WTC11 (cell line): Measurements from ENCODE around the gene TDRD10. TPM values are rescaled to one million over a fixed set of nuclear protein-coding genes. Genes with fewer than 3 reads are reported as not detected.

Experiments used
- CDX4 ChIP-seq: fragments of 250-450 bp; sonication (Bioruptor Pico); IDR thresholded peaks from 2 replicates; pipeline ENCODE4 v1.9.0; 2021; ENCODE audit warnings: moderate library complexity, mild to moderate bottlenecking, inconsistent platforms, borderline replicate concordance
- ELF4 ChIP-seq: sonication (generic); formaldehyde crosslinking; IDR thresholded peaks from 2 replicates; pipeline ENCODE4 v1.8.1; 2022; ENCODE audit warnings: low read depth, mild to moderate bottlenecking, moderate library complexity, missing genetic modification reagents
- ESRRA ChIP-seq: sonication (generic); formaldehyde crosslinking; IDR thresholded peaks from 2 replicates; pipeline ENCODE4 v1.8.1; 2022; ENCODE audit warnings: mild to moderate bottlenecking, missing genetic modification reagents, borderline replicate concordance
- FOXP1 ChIP-seq: sonication (generic); formaldehyde crosslinking; IDR thresholded peaks from 2 replicates; pipeline ENCODE4 v1.8.0; 2022; ENCODE audit warnings: missing genetic modification reagents, mild to moderate bottlenecking, moderate library complexity, borderline replicate concordance
- FOXP4 ChIP-seq: sonication (generic); formaldehyde crosslinking; IDR thresholded peaks from 2 replicates; pipeline ENCODE4 v1.8.0; 2022; ENCODE audit warnings: mild to moderate bottlenecking, missing genetic modification reagents
- GABPB1 ChIP-seq: sonication (generic); formaldehyde crosslinking; IDR thresholded peaks from 2 replicates; pipeline ENCODE4 v1.8.1; 2023; ENCODE audit warnings: mild to moderate bottlenecking, missing genetic modification reagents
- GRHL2 ChIP-seq: fragments of 250-450 bp; sonication (Bioruptor Pico); IDR thresholded peaks from 2 replicates; pipeline ENCODE4 v1.8.0; 2022; ENCODE audit warnings: mild to moderate bottlenecking, moderate library complexity; ENCODE audit not compliant: insufficient replicate concordance, severe bottlenecking
- GTF2I ChIP-seq: fragments of 250-450 bp; sonication (Bioruptor Pico); conservative IDR thresholded peaks from 2 replicates; pipeline ENCODE4 v1.4.0; 2021; ENCODE audit warnings: mild to moderate bottlenecking
- HMGA2 ChIP-seq: fragments of 250-450 bp; sonication (Bioruptor Pico); IDR thresholded peaks from 2 replicates; pipeline ENCODE4 v1.4.0; 2021; ENCODE audit warnings: mild to moderate bottlenecking, moderate library complexity
- IRF1 ChIP-seq: sonication (generic); formaldehyde crosslinking; IDR thresholded peaks from 2 replicates; pipeline ENCODE4 v1.8.0; 2023; ENCODE audit warnings: missing genetic modification reagents
- KAT7 ChIP-seq: sonication (generic); formaldehyde crosslinking; IDR thresholded peaks from 2 replicates; pipeline ENCODE4 v1.8.1; 2023; ENCODE audit warnings: missing genetic modification reagents, mild to moderate bottlenecking, borderline replicate concordance
- MAX ChIP-seq: sonication (generic); formaldehyde crosslinking; IDR thresholded peaks from 2 replicates; pipeline ENCODE4 v1.8.0; 2022; ENCODE audit warnings: mild to moderate bottlenecking, missing genetic modification reagents
- MXD4 ChIP-seq: fragments of 250-450 bp; sonication (Bioruptor Pico); IDR thresholded peaks from 2 replicates; pipeline ENCODE4 v1.8.0; 2021; ENCODE audit warnings: mild to moderate bottlenecking, moderate library complexity, borderline replicate concordance
- NFE2L1 ChIP-seq: sonication (generic); formaldehyde crosslinking; IDR thresholded peaks from 2 replicates; pipeline ENCODE4 v1.8.1; 2023; ENCODE audit warnings: missing genetic modification reagents
- NR1H2 ChIP-seq: sonication (generic); formaldehyde crosslinking; IDR thresholded peaks from 2 replicates; pipeline ENCODE4 v1.9.0; 2021; ENCODE audit warnings: mild to moderate bottlenecking, moderate library complexity, missing genetic modification reagents
- NR3C1 ChIP-seq: sonication (generic); formaldehyde crosslinking; conservative IDR thresholded peaks from 2 replicates; pipeline ENCODE4 v1.8.1; 2023; ENCODE audit warnings: low read depth, mild to moderate bottlenecking, missing genetic modification reagents
- SOX15 ChIP-seq: fragments of 250-450 bp; sonication (Bioruptor Pico); IDR thresholded peaks from 2 replicates; pipeline ENCODE4 v1.9.0; 2021; ENCODE audit warnings: mild to moderate bottlenecking
- TEAD4 ChIP-seq: sonication (generic); formaldehyde crosslinking; IDR thresholded peaks from 2 replicates; pipeline ENCODE4 v1.8.0; 2022; ENCODE audit warnings: mild to moderate bottlenecking, missing genetic modification reagents
- TP53 ChIP-seq: sonication (generic); formaldehyde crosslinking; IDR thresholded peaks from 2 replicates; pipeline ENCODE4 v1.8.1; 2023; ENCODE audit warnings: mild to moderate bottlenecking, missing genetic modification reagents
- ZBTB43 ChIP-seq: sonication (generic); formaldehyde crosslinking; IDR thresholded peaks from 2 replicates; pipeline ENCODE4 v1.8.1; 2023; ENCODE audit warnings: mild to moderate bottlenecking, missing genetic modification reagents
- ZNF121 ChIP-seq: sonication (generic); formaldehyde crosslinking; IDR thresholded peaks from 2 replicates; pipeline ENCODE4 v1.8.0; 2023; ENCODE audit warnings: missing genetic modification reagents
- ZNF317 ChIP-seq: sonication (generic); formaldehyde crosslinking; IDR thresholded peaks from 2 replicates; pipeline ENCODE4 v1.8.1; 2023; ENCODE audit warnings: low read depth, mild to moderate bottlenecking, moderate library complexity, missing genetic modification reagents, borderline replicate concordance
- ZNF396 ChIP-seq: fragments of 250-450 bp; sonication (Bioruptor Pico); IDR thresholded peaks from 2 replicates; pipeline ENCODE4 v1.8.0; 2021; ENCODE audit warnings: mild to moderate bottlenecking, moderate library complexity, borderline replicate concordance
- ZNF425 ChIP-seq: fragments of 250-450 bp; sonication (Bioruptor Pico); conservative IDR thresholded peaks from 2 replicates; pipeline ENCODE4 v1.9.0; 2021; ENCODE audit warnings: mild to moderate bottlenecking
- ZNF671 ChIP-seq: fragments of 250-450 bp; sonication (Bioruptor Pico); IDR thresholded peaks from 2 replicates; pipeline ENCODE4 v1.8.0; 2021; ENCODE audit warnings: mild to moderate bottlenecking
- total RNA-seq: library from RNA; stranded (reverse); gene quantifications from 3 replicates; pipeline ENCODE4 v1.2.3, GENCODE V29; 2021
- TF ChIP-seq, protein P1 (sequence below): sonication (generic); formaldehyde crosslinking; IDR thresholded peaks from 2 replicates; pipeline ENCODE4 v1.8.1; 2023; ENCODE audit warnings: mild to moderate bottlenecking, missing genetic modification reagents, borderline replicate concordance
- TF ChIP-seq, protein P2 (sequence below): fragments of 250-450 bp; sonication (Bioruptor Pico); IDR thresholded peaks from 2 replicates; pipeline ENCODE4 v1.8.0; 2021; ENCODE audit warnings: mild to moderate bottlenecking

Gene TDRD10
- total RNA-seq, 1 experiment from 2014 or later = 0.09 TPM

- TF ChIP-seq ZBTB43 (CRISPR knock-in tag) (peak; percentile 98), GRHL2 (CRISPR knock-in tag) (no peak), ZNF121 (CRISPR knock-in tag) (peak; percentile 24; the same call in 1 of the 2 replicates), GTF2I (no peak), ZNF671 (CRISPR knock-in tag) (no peak), IRF1 (peak; percentile 27; the same call in 1 of the 2 replicates), ELF4 (peak; percentile 94), ZNF317 (peak; percentile 56; the same call in 1 of the 2 replicates), FOXP1 (CRISPR knock-in tag) (peak; percentile 98), KAT7 (CRISPR knock-in tag) (peak; percentile 47; the same call in 1 of the 2 replicates), ZNF396 (CRISPR knock-in tag) (no peak), SOX15 (CRISPR knock-in tag) (no peak), ESRRA (peak; percentile 36), NR1H2 (CRISPR knock-in tag) (peak; percentile 51; the same call in 1 of the 2 replicates), FOXP4 (CRISPR knock-in tag) (peak; percentile 94; the same call in 1 of the 2 replicates), NFE2L1 (CRISPR knock-in tag) (peak; percentile 91), NR3C1 (no peak), HMGA2 (no peak), TP53 (CRISPR knock-in tag) (peak; percentile 96), ZNF425 (no peak), MAX (CRISPR knock-in tag) (peak; percentile 99), GABPB1 (CRISPR knock-in tag) (no peak), CDX4 (no peak), MXD4 (no peak), TEAD4 (CRISPR knock-in tag) (peak; percentile 82)
- TF ChIP-seq, protein P1, sequence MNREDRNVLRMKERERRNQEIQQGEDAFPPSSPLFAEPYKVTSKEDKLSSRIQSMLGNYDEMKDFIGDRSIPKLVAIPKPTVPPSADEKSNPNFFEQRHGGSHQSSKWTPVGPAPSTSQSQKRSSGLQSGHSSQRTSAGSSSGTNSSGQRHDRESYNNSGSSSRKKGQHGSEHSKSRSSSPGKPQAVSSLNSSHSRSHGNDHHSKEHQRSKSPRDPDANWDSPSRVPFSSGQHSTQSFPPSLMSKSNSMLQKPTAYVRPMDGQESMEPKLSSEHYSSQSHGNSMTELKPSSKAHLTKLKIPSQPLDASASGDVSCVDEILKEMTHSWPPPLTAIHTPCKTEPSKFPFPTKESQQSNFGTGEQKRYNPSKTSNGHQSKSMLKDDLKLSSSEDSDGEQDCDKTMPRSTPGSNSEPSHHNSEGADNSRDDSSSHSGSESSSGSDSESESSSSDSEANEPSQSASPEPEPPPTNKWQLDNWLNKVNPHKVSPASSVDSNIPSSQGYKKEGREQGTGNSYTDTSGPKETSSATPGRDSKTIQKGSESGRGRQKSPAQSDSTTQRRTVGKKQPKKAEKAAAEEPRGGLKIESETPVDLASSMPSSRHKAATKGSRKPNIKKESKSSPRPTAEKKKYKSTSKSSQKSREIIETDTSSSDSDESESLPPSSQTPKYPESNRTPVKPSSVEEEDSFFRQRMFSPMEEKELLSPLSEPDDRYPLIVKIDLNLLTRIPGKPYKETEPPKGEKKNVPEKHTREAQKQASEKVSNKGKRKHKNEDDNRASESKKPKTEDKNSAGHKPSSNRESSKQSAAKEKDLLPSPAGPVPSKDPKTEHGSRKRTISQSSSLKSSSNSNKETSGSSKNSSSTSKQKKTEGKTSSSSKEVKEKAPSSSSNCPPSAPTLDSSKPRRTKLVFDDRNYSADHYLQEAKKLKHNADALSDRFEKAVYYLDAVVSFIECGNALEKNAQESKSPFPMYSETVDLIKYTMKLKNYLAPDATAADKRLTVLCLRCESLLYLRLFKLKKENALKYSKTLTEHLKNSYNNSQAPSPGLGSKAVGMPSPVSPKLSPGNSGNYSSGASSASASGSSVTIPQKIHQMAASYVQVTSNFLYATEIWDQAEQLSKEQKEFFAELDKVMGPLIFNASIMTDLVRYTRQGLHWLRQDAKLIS = 0 out of 2 replicates have a peak, but pooled peaks have one; percentile 58
- TF ChIP-seq, protein P2, sequence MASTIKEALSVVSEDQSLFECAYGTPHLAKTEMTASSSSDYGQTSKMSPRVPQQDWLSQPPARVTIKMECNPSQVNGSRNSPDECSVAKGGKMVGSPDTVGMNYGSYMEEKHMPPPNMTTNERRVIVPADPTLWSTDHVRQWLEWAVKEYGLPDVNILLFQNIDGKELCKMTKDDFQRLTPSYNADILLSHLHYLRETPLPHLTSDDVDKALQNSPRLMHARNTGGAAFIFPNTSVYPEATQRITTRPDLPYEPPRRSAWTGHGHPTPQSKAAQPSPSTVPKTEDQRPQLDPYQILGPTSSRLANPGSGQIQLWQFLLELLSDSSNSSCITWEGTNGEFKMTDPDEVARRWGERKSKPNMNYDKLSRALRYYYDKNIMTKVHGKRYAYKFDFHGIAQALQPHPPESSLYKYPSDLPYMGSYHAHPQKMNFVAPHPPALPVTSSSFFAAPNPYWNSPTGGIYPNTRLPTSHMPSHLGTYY (CRISPR knock-in tag) = no peak
Observed at GRCh38 chr1:154502744-154503115, 711 bp downstream of the TDRD10 start (continued).
